CD14-positive monocyte (primary cell): ENCODE data around the gene SLC9A9. TPM values are rescaled to one million over a fixed set of nuclear protein-coding genes. Genes with fewer than 3 reads are reported as not detected.

Experiments
- DNase-seq, 3 donors: peaks; one replicate each; pipeline ENCODE4 v3.0.0-alpha.2; 2011 to 2022
- H2AFZ ChIP-seq: 2 replicates; pipeline ENCODE4 v1.6.0; 2012; ENCODE audit warnings: mild to moderate bottlenecking, low read depth, low read length, inconsistent platforms; ENCODE audit not compliant: insufficient read depth, poor library complexity, severe bottlenecking
- H3K27ac ChIP-seq, 2 donors: 1 replicate in 1 of 2; 2 replicates in 1 of 2; pipeline ENCODE4 v1.5.1; 2012 to 2013; ENCODE audit warnings: low read length in 2 of 2, control low read depth in 1 of 2, inconsistent platforms in 1 of 2, low read depth in 1 of 2, mild to moderate bottlenecking in 1 of 2
- H3K27me3 ChIP-seq, 2 donors: one replicate each; pipeline versions ENCODE4 v1.6.0 to v1.6.1; 2011 to 2013; ENCODE audit warnings: low read length in 2 of 2; ENCODE audit not compliant: control insufficient read depth in 2 of 2, insufficient read depth in 2 of 2
- H3K36me3 ChIP-seq, 2 donors: replicated peaks in 1 of 2; 1 replicate in 1 of 2; 2 replicates in 1 of 2; pipeline versions ENCODE4 v1.5.1 to v1.6.1; 2012 to 2013; ENCODE audit warnings: low read length in 2 of 2, control low read depth in 1 of 2, inconsistent platforms in 1 of 2, mild to moderate bottlenecking in 1 of 2; ENCODE audit not compliant: insufficient read depth in 2 of 2, control insufficient read depth in 1 of 2
- H3K4me1 ChIP-seq, 2 donors: 1 replicate in 1 of 2; 2 replicates in 1 of 2; pipeline versions ENCODE4 v1.5.1 to v1.6.1; 2012 to 2013; ENCODE audit warnings: low read length in 2 of 2, control low read depth in 1 of 2, inconsistent platforms in 1 of 2, mild to moderate bottlenecking in 1 of 2, moderate library complexity in 1 of 2; ENCODE audit not compliant: insufficient read depth in 2 of 2, control insufficient read depth in 1 of 2
- H3K4me2 ChIP-seq: replicated peaks from 2 replicates; pipeline ENCODE3; 2012; ENCODE audit warnings: low read length, moderate library complexity, mild to moderate bottlenecking; ENCODE audit not compliant: poor library complexity, severe bottlenecking; ENCODE audit errors: extremely low read depth
- H3K4me3 ChIP-seq, 3 experiments: fragments of 200-600 bp in 1 of 3; sonication (generic) in 1 of 3; replicated peaks in 1 of 3; 1 replicate in 2 of 3; 2 replicates in 1 of 3; pipeline ENCODE4 v1.5.1; 2011 to 2013; ENCODE audit warnings: low read length in 3 of 3, mild to moderate bottlenecking in 3 of 3, control low read depth in 2 of 3, low read depth in 2 of 3, inconsistent platforms in 1 of 3, moderate library complexity in 1 of 3
- H3K79me2 ChIP-seq: 2 replicates; pipeline ENCODE4 v1.6.0; 2012; ENCODE audit warnings: mild to moderate bottlenecking, control low read depth, inconsistent platforms, low read length, moderate library complexity; ENCODE audit not compliant: insufficient read depth
- H3K9ac ChIP-seq: 2 replicates; pipeline ENCODE4 v1.6.0; 2017; ENCODE audit warnings: low read length, mild to moderate bottlenecking; ENCODE audit not compliant: insufficient read depth, poor library complexity, severe bottlenecking
- H3K9me3 ChIP-seq, 2 donors: replicated peaks in 1 of 2; 1 replicate in 1 of 2; 2 replicates in 1 of 2; pipeline versions ENCODE4 v1.5.1 to v1.6.1; 2012 to 2013; ENCODE audit warnings: low read length in 2 of 2, control low read depth in 1 of 2; ENCODE audit not compliant: control insufficient read depth in 1 of 2, insufficient read depth in 1 of 2
- H4K20me1 ChIP-seq: 2 replicates; pipeline ENCODE4 v1.6.0; 2012; ENCODE audit warnings: mild to moderate bottlenecking, low read length, control low read depth, moderate library complexity; ENCODE audit not compliant: insufficient read depth
- H3K27ac Mint-ChIP-seq, 7 donors: one replicate each; pipeline ENCODE4 v1.8.0; 2020; ENCODE audit warnings: mild to moderate bottlenecking in 7 of 7, mixed read lengths in 7 of 7, moderate library complexity in 6 of 7, inconsistent platforms in 2 of 7
- H3K27me3 Mint-ChIP-seq, 3 donors: one replicate each; pipeline ENCODE4 v1.8.0; 2021 to 2022; ENCODE audit warnings: low read depth in 3 of 3, mild to moderate bottlenecking in 3 of 3, mixed read lengths in 3 of 3, moderate library complexity in 3 of 3, inconsistent platforms in 1 of 3
- H3K36me3 Mint-ChIP-seq, 2 donors: one replicate each; pipeline ENCODE4 v1.8.0; 2020; ENCODE audit warnings: mixed read lengths in 2 of 2, inconsistent platforms in 1 of 2, mild to moderate bottlenecking in 1 of 2
- H3K4me1 Mint-ChIP-seq: one replicate; pipeline ENCODE4 v1.8.0; 2020; ENCODE audit warnings: mild to moderate bottlenecking, mixed read lengths
- H3K4me3 Mint-ChIP-seq, 2 donors: one replicate each; pipeline ENCODE4 v1.8.0; 2020; ENCODE audit warnings: mild to moderate bottlenecking in 2 of 2, mixed read lengths in 2 of 2, moderate library complexity in 1 of 2
- H3K9me3 Mint-ChIP-seq, 7 donors: one replicate each; pipeline ENCODE4 v1.8.0; 2020 to 2022; ENCODE audit warnings: mixed read lengths in 7 of 7, mild to moderate bottlenecking in 6 of 7, moderate library complexity in 6 of 7, inconsistent platforms in 2 of 7
- CTCF ChIP-seq: fragments of 200-600 bp; IDR thresholded peaks from one replicate; pipeline ENCODE4 v1.8.0; 2022; ENCODE audit warnings: antibody characterized with exemption, mild to moderate bottlenecking
- WGBS: methylation state at CpG from one replicate; pipeline ENCODE4 v1.1.5; 2013; ENCODE audit warnings: missing lambda C conversion rate; ENCODE audit not compliant: insufficient coverage; 5-methylcytosine and 5-hydroxymethylcytosine counted together
- intact Hi-C, 2 donors: fragments of 100-400 bp; cut with micrococcal nuclease; formaldehyde crosslinking; loops; one replicate each; pipeline versions ENCODE4 v1.15.0 to v1.15.1; 2023
- polyA plus RNA-seq, 3 donors: library from polyadenylated mRNA; depleted of rRNA in 1 of 3; unstranded in 2 of 3; stranded (reverse) in 1 of 3; fragments of 300-500 nt in 2 of 3; fragments of >200 nt in 1 of 3; fragmentation: Illumina TruSeq in 2 of 3; gene quantifications; 1 replicate in 2 of 3; 2 replicates in 1 of 3; pipeline ENCODE4 v1.2.3, GENCODE V29; 2012 to 2021

SLC9A9 gene
- polyA plus RNA-seq, 3 donors, result 14.1 to 32.8 (median 27.0) TPM

- Mint-ChIP-seq H3K27me3 (peaks cover 0 to 2% (median 0%) of the 10 kb centered on the region in 3 donors), H3K4me1 (no peaks in the 10 kb centered on the region), H3K27ac (no peak overlapping the region), H3K4me3 (no peak overlapping the region), H3K9me3 (peaks cover 0 to 6% (median 0%) of the 10 kb centered on the region in 7 donors), H3K36me3 (peaks cover 44 to 54% of the 10 kb centered on the region in 2 donors)
- 96% methylated on average over 2 of the region's 2 CpGs for WGBS
- H3K79me2 ChIP-seq, result no peaks in the 10 kb centered on the region
- H3K27ac ChIP-seq, result no peak overlapping the region
- no peaks in the 10 kb centered on the region for H3K27me3 ChIP-seq
- no peak for TF ChIP-seq CTCF
- H4K20me1 ChIP-seq, result no peaks in the 10 kb centered on the region
- H3K9me3 ChIP-seq, result no peaks in the 10 kb centered on the region
- no peak overlapping the region for H3K9ac ChIP-seq
- DNase-seq, result no peak
- intact Hi-C loops, result no loop called here
- H3K4me2 ChIP-seq, result no peak overlapping the region
- H3K4me3 ChIP-seq, result no peak overlapping the region
- H2AFZ ChIP-seq, result no peak overlapping the region
- no peaks in the 10 kb centered on the region for H3K4me1 ChIP-seq
- peaks cover 15 to 45% of the 10 kb centered on the region in 2 donors for H3K36me3 ChIP-seq
Measured at GRCh38 chr3:143464850-143465249, 383.4 kb downstream of the SLC9A9 start.

GRCh38 chr3:143455480-143455879, 392.8 kb downstream of the SLC9A9 start:
- H3K79me2 ChIP-seq, result no peaks in the 10 kb centered on the region
- peaks cover 0 to 5% of the 10 kb centered on the region in 2 donors for H3K36me3 ChIP-seq
- no peak for TF ChIP-seq CTCF
- H3K4me1 ChIP-seq, result no peaks in the 10 kb centered on the region
- intact Hi-C loops, result no loop called here
- Mint-ChIP-seq H3K36me3 (peaks cover 19 to 29% of the 10 kb centered on the region in 2 donors), H3K4me3 (no peak overlapping the region), H3K4me1 (peaks cover 8% of the 10 kb centered on the region), H3K27ac (no peak overlapping the region), H3K9me3 (peaks cover 6 to 20% (median 9%) of the 10 kb centered on the region in 7 donors), H3K27me3 (peaks cover 0 to 2% (median 0%) of the 10 kb centered on the region in 3 donors)
- peaks cover 0 to 8% of the 10 kb centered on the region in 2 donors for H3K9me3 ChIP-seq
- no peaks in the 10 kb centered on the region for H4K20me1 ChIP-seq
- no peak overlapping the region for H3K4me2 ChIP-seq
- H3K9ac ChIP-seq, result no peak overlapping the region
- H3K27me3 ChIP-seq, result no peaks in the 10 kb centered on the region
- H3K4me3 ChIP-seq, result no peak overlapping the region
- DNase-seq, result no peak
- H3K27ac ChIP-seq, result no peak overlapping the region
- no peak overlapping the region for H2AFZ ChIP-seq
